SK-N-SH (cell line): ENCODE data around the gene ATXN2.

ENCODE experiments used
- CTCF ChIP-seq: fragments of 200-600 bp; sonication (generic); IDR thresholded peaks from 2 replicates; pipeline ENCODE4 v1.6.1; 2017; ENCODE audit warnings: antibody characterized with exemption, mild to moderate bottlenecking, moderate library complexity
- EP300 ChIP-seq, 2 experiments: IDR thresholded peaks; 2 replicates each; pipeline versions ENCODE4 v1.4.0 to v1.6.1; 2012; ENCODE audit warnings: borderline replicate concordance in 1 of 2, low read depth in 1 of 2, low read length in 1 of 2
- MXI1 ChIP-seq: IDR thresholded peaks from 2 replicates; pipeline ENCODE4 v1.6.1; 2012; ENCODE audit warnings: mild to moderate bottlenecking, low read depth, low read length, improper control_type of control experiment

GRCh38 chr12:111600205-111600642 is 1.1 kb upstream of the ATXN2 start:
- TF ChIP-seq EP300 (IDR thresholded peaks at IDR 0.05; ENCODE audit: borderline replicate concordance in 1 of 2, low read depth in 1 of 2, low read length in 1 of 2) (no peak), CTCF (no peak), MXI1 (no peak)
